ENCODE measurements around the gene ARNT2. TPM values are rescaled to one million over a fixed set of nuclear protein-coding genes. Genes with fewer than 3 reads are reported as not detected.

Gene ARNT2
- total and polyA plus RNA-seq, 2 of the 13 experiments (the other 11 are each of a cell fraction or from before 2014, with no cell fraction given): 0.69 to 1.7 TPM

- H3K36me3 ChIP-seq (replicated peaks in 1 of 2; ENCODE audit: control insufficient read depth in 1 of 2, insufficient read depth in 2 of 2, low read length in 2 of 2): no peaks in the 10 kb centered on the region
- in situ Hi-C loops (cut with HindIII; ENCODE audit: extremely low pct_ligation_motif_present, low pct_unique_long_range_greater_than_20kb): no loop called here
- 34% methylated on average over 4 of the region's 4 CpGs for WGBS (ENCODE audit: low lambda C conversion rate)
- no peak overlapping the region for H3K27ac ChIP-seq (ENCODE audit: extremely low read length, insufficient read depth, low read length)
- ChIA-PET CTCF (ENCODE audit: low intra/inter-chr PET ratio, low total read pairs) (no interaction called here), POLR2A (no interaction called here)
- DNase-seq (ENCODE audit: low spot score) (no peak), FAIRE-seq (no peak), ATAC-seq (no peak)
- H3K4me3 ChIP-seq (replicated peaks in 1 of 3; ENCODE audit: insufficient read depth in 1 of 3, low read depth in 2 of 3, low read length in 3 of 3): no peak overlapping the region
- no peak overlapping the region for H3K9ac ChIP-seq (ENCODE audit: insufficient read depth, low read depth, low read length)
- 0 out of 5 replicates have a peak, but pooled peaks cover 0 to 3% of the 10 kb centered on the region in 2 experiments for H3K27me3 ChIP-seq (ENCODE audit: control insufficient read depth in 1 of 2, insufficient read depth in 2 of 2, low read length in 2 of 2)
- H3K4me1 ChIP-seq (ENCODE audit: insufficient read depth, low read length): no peaks in the 10 kb centered on the region
- H3K79me2 ChIP-seq (ENCODE audit: insufficient read depth, low read length): no peaks in the 10 kb centered on the region
- intact Hi-C loops (cut with micrococcal nuclease; ENCODE audit: unreplicated experiment): no loop called here
- no peak overlapping the region for H3K4me2 ChIP-seq (ENCODE audit: low read depth, low read length)
- H3K9me3 ChIP-seq (ENCODE audit: low read length): peaks cover 1% of the 10 kb centered on the region; the same call in 1 of the 2 replicates
- BruUV-seq (replicated peaks): no TSS peak
- no peak overlapping the region for H2AFZ ChIP-seq (ENCODE audit: low read length)
- no peaks in the 10 kb centered on the region for H4K20me1 ChIP-seq (ENCODE audit: insufficient read depth, low read length)
- TF ChIP-seq FIP1L1 (IDR thresholded peaks at IDR 0.05; ENCODE audit: borderline replicate concordance, insufficient read depth, low read depth, low read length) (no peak), ZMAT5 (CRISPR knock-in tag; IDR thresholded peaks at IDR 0.05; ENCODE audit: borderline replicate concordance, low read depth) (no peak), GPBP1L1 (CRISPR knock-in tag; IDR thresholded peaks at IDR 0.05) (no peak), BORCS8-MEF2B (CRISPR knock-in tag; IDR thresholded peaks at IDR 0.05) (no peak), NFIB (CRISPR knock-in tag; IDR thresholded peaks at IDR 0.05; ENCODE audit: borderline replicate concordance) (no peak), PRDM15 (CRISPR knock-in tag; IDR thresholded peaks at IDR 0.05) (no peak), NFYC (CRISPR knock-in tag; IDR thresholded peaks at IDR 0.05) (no peak), CEBPB (IDR thresholded peaks at IDR 0.05; ENCODE audit: borderline replicate concordance, low read depth, low read length) (no peak), ETV6 (CRISPR knock-in tag; conservative IDR thresholded peaks at IDR 0.05) (no peak), ARID5B (CRISPR knock-in tag; IDR thresholded peaks at IDR 0.05) (no peak), MLX (CRISPR knock-in tag; IDR thresholded peaks at IDR 0.05) (no peak), ZNF784 (CRISPR knock-in tag; IDR thresholded peaks at IDR 0.05; ENCODE audit: borderline replicate concordance) (no peak), JUN (CRISPR knock-in tag; IDR thresholded peaks at IDR 0.05) (no peak)
These were observed 29.7 kb upstream of the ARNT2 start for GRCh38 chr15:80374441-80374840.

Measured in HepG2 (cell line).